ENCODE data around the gene ZYX.
"Not testable (repeated sequence)": the region's sequence is repeated elsewhere in the genome, so short reads cannot be mapped to it uniquely, and the experiment has no call there.

ZYX gene

DNA sequence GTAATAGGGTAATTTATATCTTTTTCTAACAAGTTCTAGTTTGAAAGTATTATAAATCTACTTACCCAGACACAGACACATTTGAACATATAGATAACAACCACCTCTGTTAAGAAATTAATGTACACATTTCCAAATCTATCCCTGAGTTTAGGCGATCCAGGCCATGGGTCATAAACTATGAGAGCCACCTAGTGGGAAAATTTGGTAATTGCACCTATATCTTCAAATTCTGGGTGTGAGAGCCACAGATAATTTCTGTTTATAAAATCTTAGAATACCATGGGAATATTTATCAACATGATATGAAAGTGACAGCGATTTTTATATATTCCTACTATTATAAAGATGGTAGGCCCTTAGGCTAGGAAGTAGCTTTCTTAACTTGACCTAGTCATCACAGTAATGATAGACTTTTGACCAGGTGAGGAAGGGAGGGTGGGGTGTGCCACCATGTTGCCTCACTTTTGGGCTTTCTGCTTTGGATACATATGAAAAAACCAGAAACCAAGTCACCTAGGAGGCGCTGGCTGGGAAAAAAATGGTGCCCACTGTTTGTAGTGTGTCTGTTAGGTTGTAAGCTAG, 35.5 kb downstream of the ZYX start:
- H3K4me1 ChIP-seq (ENCODE audit: control insufficient read depth, insufficient read depth, low read length): peaks cover 37% of the 10 kb centered on the region
- DNase-seq (ENCODE audit: low read depth): peak; percentile 88
- H3K4me3 ChIP-seq (ENCODE audit: low read length): no peak overlapping the region
- no peaks in the 10 kb centered on the region for H3K36me3 ChIP-seq (ENCODE audit: control insufficient read depth, insufficient read depth, low read length, severe bottlenecking)
- no peaks in the 10 kb centered on the region for H3K27me3 ChIP-seq (replicated peaks; ENCODE audit: control insufficient read depth, insufficient read depth, low read length)
- peak overlapping the region; percentile 68 for H3K9ac ChIP-seq (ENCODE audit: low read length)
- H3K9me3 ChIP-seq (ENCODE audit: control insufficient read depth, low read length): no peaks in the 10 kb centered on the region

DNA sequence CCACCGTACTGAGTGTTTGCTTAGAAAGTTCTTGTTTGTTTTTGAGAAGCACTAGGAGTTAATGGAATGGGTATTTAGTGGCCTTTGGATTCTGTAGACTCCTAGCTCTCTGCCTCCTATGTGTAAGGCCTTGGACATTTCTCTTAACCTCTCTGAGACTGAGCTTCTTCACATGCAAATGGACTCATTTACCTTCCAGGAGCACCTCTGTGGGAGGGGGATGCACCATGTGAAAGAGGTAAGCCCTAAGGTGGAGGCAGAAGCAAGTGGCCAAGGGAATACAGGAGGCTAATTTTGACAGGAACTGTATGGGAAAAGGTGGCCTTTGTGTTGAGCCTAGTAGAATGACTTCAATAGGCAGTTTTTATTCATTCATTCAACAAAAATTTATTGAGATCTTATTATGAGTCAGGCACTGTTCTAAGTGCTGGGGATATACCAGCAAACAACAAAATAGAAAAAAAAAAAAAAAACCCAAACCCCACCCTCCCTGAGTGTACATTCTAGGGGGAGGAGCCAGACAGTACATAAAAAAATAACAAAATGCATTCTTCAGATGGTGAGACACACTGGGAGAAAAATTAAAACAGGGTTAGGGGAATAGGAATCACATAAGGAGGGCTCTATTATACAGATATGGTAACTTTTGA, 36.7 kb downstream of the ZYX start:
- Histone ChIP-seq H3K4me1 (ENCODE audit: control insufficient read depth, insufficient read depth, low read length) (peaks cover 30% of the 10 kb centered on the region), H3K9me3 (ENCODE audit: control insufficient read depth, low read length) (no peaks in the 10 kb centered on the region), H3K4me3 (ENCODE audit: low read length) (no peak overlapping the region), H3K9ac (ENCODE audit: low read length) (no peak overlapping the region), H3K27me3 (replicated peaks; ENCODE audit: control insufficient read depth, insufficient read depth, low read length) (no peaks in the 10 kb centered on the region), H3K36me3 (ENCODE audit: control insufficient read depth, insufficient read depth, low read length, severe bottlenecking) (no peaks in the 10 kb centered on the region)
- DNase-seq (ENCODE audit: low read depth): no peak

- Histone ChIP-seq H3K4me1 (ENCODE audit: control insufficient read depth, insufficient read depth, low read length) (peaks cover 30% of the 10 kb centered on the region), H3K36me3 (ENCODE audit: control insufficient read depth, insufficient read depth, low read length, severe bottlenecking) (no peaks in the 10 kb centered on the region), H3K4me3 (ENCODE audit: low read length) (no peak overlapping the region), H3K9ac (ENCODE audit: low read length) (no peak overlapping the region), H3K27me3 (replicated peaks; ENCODE audit: control insufficient read depth, insufficient read depth, low read length) (no peaks in the 10 kb centered on the region), H3K9me3 (ENCODE audit: control insufficient read depth, low read length) (no peaks in the 10 kb centered on the region)
- DNase-seq (ENCODE audit: low read depth): no peak
These were observed 37.7 kb downstream of the ZYX start for GRCh38 chr7:143418681-143419458.

DNA sequence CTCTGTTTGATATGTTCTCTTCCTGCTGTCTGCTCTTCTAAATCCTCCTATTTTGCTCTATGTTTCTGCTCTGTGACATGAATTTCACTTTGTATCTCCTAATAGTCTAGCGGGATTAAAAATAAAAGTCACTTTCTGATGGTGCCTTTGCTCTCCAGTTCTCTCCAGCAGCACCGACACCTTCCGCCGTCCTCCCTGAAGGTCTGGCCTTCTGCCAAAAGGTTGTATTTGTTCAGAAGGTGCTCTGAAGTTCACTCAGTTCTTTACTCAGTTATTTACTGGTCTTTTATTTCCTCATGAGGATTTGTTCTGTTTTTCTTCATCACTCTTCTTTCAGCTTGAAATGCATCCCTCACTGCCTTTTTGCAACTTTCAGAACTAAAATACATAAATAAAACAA, 38.7 kb downstream of the ZYX start:
- H3K27me3 ChIP-seq (replicated peaks; ENCODE audit: control insufficient read depth, insufficient read depth, low read length): no peaks in the 10 kb centered on the region
- no peak overlapping the region for H3K4me3 ChIP-seq (ENCODE audit: low read length)
- no peaks in the 10 kb centered on the region for H3K9me3 ChIP-seq (ENCODE audit: control insufficient read depth, low read length)
- H3K4me1 ChIP-seq (ENCODE audit: control insufficient read depth, insufficient read depth, low read length): peaks cover 26% of the 10 kb centered on the region
- no peak overlapping the region for H3K9ac ChIP-seq (ENCODE audit: low read length)
- H3K36me3 ChIP-seq (ENCODE audit: control insufficient read depth, insufficient read depth, low read length, severe bottlenecking): no peaks in the 10 kb centered on the region
- no peak for DNase-seq (ENCODE audit: low read depth)

DNA sequence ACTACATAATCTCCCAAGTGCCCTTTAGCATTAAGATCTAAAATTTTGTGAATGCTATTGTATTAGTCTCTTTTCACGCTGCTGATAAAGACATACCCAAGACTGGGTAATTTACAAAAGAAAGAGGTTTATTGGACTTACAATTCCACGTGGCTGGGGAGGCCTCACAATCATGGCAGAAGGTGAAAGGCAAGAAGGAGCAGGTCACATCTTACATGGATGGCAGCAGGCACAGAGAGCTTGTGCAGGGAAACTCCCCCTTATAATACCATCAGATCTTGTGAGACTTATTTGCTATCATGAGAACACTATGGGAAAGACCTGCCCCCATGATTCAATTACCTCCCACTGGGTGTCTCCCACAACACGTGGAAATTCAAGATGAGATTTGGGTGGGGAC, 39.5 kb downstream of the ZYX start:
- DNase-seq (ENCODE audit: low read depth); H3K36me3 ChIP-seq (ENCODE audit: control insufficient read depth, insufficient read depth, low read length, severe bottlenecking); H3K9me3 ChIP-seq (ENCODE audit: control insufficient read depth, low read length); H3K27me3 ChIP-seq (replicated peaks; ENCODE audit: control insufficient read depth, insufficient read depth, low read length); H3K4me3 ChIP-seq (ENCODE audit: low read length); H3K9ac ChIP-seq (ENCODE audit: low read length): not testable (repeated sequence)
- peaks cover 19% of the 10 kb centered on the region for H3K4me1 ChIP-seq (ENCODE audit: control insufficient read depth, insufficient read depth, low read length)

DNA sequence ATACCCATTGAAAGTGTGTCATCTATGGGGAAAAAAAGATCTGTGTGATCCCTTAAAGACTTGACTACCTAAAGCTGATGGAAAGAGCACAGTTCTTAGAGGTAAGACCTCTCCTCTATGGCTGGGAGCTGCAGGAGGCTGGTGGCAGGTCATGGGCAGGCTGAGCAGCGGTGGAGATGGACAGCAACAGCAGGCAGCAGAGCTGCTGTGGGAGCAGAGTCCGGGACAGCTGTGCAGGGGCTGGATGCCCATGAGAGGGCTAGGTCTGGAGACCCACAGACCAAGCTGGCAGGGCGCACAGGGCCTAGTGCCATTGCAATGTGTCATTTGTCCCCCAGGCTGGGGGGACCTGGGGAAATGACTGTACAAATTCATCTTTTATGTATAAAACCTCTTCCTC, 40.9 kb downstream of the ZYX start:
- no peaks in the 10 kb centered on the region for H3K36me3 ChIP-seq (ENCODE audit: control insufficient read depth, insufficient read depth, low read length, severe bottlenecking)
- no peak overlapping the region for H3K4me3 ChIP-seq (ENCODE audit: low read length)
- DNase-seq (ENCODE audit: low read depth): no peak
- no peaks in the 10 kb centered on the region for H3K9me3 ChIP-seq (ENCODE audit: control insufficient read depth, low read length)
- H3K9ac ChIP-seq (ENCODE audit: low read length): no peak overlapping the region
- peaks cover 9% of the 10 kb centered on the region for H3K4me1 ChIP-seq (ENCODE audit: control insufficient read depth, insufficient read depth, low read length)
- no peaks in the 10 kb centered on the region for H3K27me3 ChIP-seq (replicated peaks; ENCODE audit: control insufficient read depth, insufficient read depth, low read length)

- not testable (repeated sequence) for H3K4me3 ChIP-seq (ENCODE audit: low read length); H3K4me1 ChIP-seq (ENCODE audit: control insufficient read depth, insufficient read depth, low read length); H3K9me3 ChIP-seq (ENCODE audit: control insufficient read depth, low read length); H3K36me3 ChIP-seq (ENCODE audit: control insufficient read depth, insufficient read depth, low read length, severe bottlenecking); H3K27me3 ChIP-seq (replicated peaks; ENCODE audit: control insufficient read depth, insufficient read depth, low read length); H3K9ac ChIP-seq (ENCODE audit: low read length); DNase-seq (ENCODE audit: low read depth)
These were observed 43.3 kb downstream of the ZYX start for GRCh38 chr7:143424476-143424875.

- Histone ChIP-seq H3K9me3 (ENCODE audit: control insufficient read depth, low read length) (no peaks in the 10 kb centered on the region), H3K4me3 (ENCODE audit: low read length) (no peak overlapping the region), H3K27me3 (replicated peaks; ENCODE audit: control insufficient read depth, insufficient read depth, low read length) (no peaks in the 10 kb centered on the region), H3K9ac (ENCODE audit: low read length) (no peak overlapping the region), H3K4me1 (ENCODE audit: control insufficient read depth, insufficient read depth, low read length) (peaks cover 16% of the 10 kb centered on the region), H3K36me3 (ENCODE audit: control insufficient read depth, insufficient read depth, low read length, severe bottlenecking) (no peaks in the 10 kb centered on the region)
- no peak for DNase-seq (ENCODE audit: low read depth)
These were observed 45.5 kb downstream of the ZYX start for GRCh38 chr7:143426479-143427142.

GRCh38 chr7:143429770-143430698, 48.9 kb downstream of the ZYX start:
- no peak for DNase-seq (ENCODE audit: low read depth)
- Histone ChIP-seq H3K27me3 (replicated peaks; ENCODE audit: control insufficient read depth, insufficient read depth, low read length) (no peaks in the 10 kb centered on the region), H3K9ac (ENCODE audit: low read length) (peak overlapping the region; percentile 1), H3K4me1 (ENCODE audit: control insufficient read depth, insufficient read depth, low read length) (peaks cover 19% of the 10 kb centered on the region), H3K36me3 (ENCODE audit: control insufficient read depth, insufficient read depth, low read length, severe bottlenecking) (no peaks in the 10 kb centered on the region), H3K4me3 (ENCODE audit: low read length) (no peak overlapping the region), H3K9me3 (ENCODE audit: control insufficient read depth, low read length) (no peaks in the 10 kb centered on the region)

DNA sequence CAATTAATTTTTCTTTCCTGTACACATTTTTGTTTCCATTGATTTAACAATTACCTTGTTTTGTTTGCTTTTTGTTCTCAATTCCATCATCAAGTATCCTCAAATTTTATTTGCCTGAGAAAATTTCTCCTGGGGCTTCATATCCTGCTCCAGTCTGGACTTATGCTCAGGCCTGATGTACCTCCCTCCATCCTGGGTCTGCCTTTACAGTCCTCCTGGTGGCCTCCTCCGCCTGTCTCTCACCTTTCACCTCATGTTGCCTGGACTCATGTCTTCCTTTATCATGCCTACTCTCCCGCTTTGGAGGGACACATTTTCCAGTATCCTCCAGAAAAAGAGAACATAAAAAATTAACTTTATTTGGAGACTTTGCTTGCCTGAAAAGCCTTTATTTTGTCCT, 50.0 kb downstream of the ZYX start:
- H3K36me3 ChIP-seq (ENCODE audit: control insufficient read depth, insufficient read depth, low read length, severe bottlenecking): no peaks in the 10 kb centered on the region
- H3K27me3 ChIP-seq (replicated peaks; ENCODE audit: control insufficient read depth, insufficient read depth, low read length): no peaks in the 10 kb centered on the region
- no peak for DNase-seq (ENCODE audit: low read depth)
- H3K9ac ChIP-seq (ENCODE audit: low read length): no peak overlapping the region
- H3K4me3 ChIP-seq (ENCODE audit: low read length): no peak overlapping the region
- H3K4me1 ChIP-seq (ENCODE audit: control insufficient read depth, insufficient read depth, low read length): peaks cover 24% of the 10 kb centered on the region
- H3K9me3 ChIP-seq (ENCODE audit: control insufficient read depth, low read length): no peaks in the 10 kb centered on the region
